Prostate gland (tissue), 2 donors: ENCODE results near the gene ST7L.

Experiments used
- POLR2A ChIP-seq: fragments of 450-650 bp; IDR thresholded peaks from one replicate; pipeline ENCODE4 v1.6.1; 2016; ENCODE audit warnings: antibody characterized with exemption, mild to moderate bottlenecking
- POLR2AphosphoS5 ChIP-seq: sonication (generic); formaldehyde crosslinking; IDR thresholded peaks from one replicate; pipeline ENCODE4 v1.6.1; 2017; ENCODE audit warnings: antibody characterized with exemption
- TF ChIP-seq, protein P1 (sequence below), 4 experiments: fragments of 200-600 bp in 2 of 4; fragments of 450-650 bp in 2 of 4; sonication (generic) in 2 of 4; IDR thresholded peaks; 1 replicate in 3 of 4; 2 replicates in 1 of 4; pipeline ENCODE4 v1.5.1; 2016 to 2019; ENCODE audit warnings: antibody characterized with exemption in 4 of 4, mild to moderate bottlenecking in 2 of 4, moderate library complexity in 2 of 4

DNA sequence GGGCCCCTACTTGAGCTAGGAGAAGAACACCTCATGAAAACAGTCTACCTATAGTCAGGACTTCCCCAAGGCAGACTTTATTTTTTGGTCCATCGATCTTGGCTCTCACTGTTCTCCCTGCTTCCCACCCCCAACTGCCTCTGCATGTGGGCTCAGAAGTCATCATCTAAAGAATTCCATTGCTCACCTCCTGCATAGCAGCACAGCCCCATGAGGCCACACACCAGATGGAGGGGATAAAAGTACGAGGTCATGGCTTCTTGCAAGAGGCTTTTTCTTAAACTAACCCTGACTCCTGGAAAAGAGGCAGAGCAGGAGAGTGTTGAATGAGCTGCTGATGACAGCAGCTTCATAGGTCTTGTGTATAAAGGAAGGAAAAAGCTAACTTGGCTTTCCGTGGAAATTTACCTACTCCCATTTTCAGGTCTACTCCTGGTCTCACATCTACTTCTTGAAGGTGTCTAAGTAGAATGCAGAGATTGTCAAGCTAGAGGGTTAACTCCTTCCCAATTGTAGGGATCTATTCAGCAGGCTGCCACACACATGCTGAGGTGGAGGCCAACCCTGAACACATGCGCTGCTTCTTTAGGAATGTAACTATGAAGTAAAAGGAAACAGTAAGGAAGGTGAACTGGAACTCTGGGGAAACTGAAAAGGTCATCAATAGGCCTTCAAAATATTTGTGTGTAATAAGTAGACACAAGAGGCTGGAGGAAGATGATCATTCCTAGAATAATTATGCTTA, 91.5 kb downstream of the ST7L start:
- TF ChIP-seq POLR2A (no peak), POLR2AphosphoS5 (no peak)
- TF ChIP-seq, protein P1, sequence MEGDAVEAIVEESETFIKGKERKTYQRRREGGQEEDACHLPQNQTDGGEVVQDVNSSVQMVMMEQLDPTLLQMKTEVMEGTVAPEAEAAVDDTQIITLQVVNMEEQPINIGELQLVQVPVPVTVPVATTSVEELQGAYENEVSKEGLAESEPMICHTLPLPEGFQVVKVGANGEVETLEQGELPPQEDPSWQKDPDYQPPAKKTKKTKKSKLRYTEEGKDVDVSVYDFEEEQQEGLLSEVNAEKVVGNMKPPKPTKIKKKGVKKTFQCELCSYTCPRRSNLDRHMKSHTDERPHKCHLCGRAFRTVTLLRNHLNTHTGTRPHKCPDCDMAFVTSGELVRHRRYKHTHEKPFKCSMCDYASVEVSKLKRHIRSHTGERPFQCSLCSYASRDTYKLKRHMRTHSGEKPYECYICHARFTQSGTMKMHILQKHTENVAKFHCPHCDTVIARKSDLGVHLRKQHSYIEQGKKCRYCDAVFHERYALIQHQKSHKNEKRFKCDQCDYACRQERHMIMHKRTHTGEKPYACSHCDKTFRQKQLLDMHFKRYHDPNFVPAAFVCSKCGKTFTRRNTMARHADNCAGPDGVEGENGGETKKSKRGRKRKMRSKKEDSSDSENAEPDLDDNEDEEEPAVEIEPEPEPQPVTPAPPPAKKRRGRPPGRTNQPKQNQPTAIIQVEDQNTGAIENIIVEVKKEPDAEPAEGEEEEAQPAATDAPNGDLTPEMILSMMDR (IDR thresholded peaks at IDR 0.05): no peak
